ENCODE data around the gene SMARCE1. TPM values are rescaled to one million over a fixed set of nuclear protein-coding genes. Genes with fewer than 3 reads are reported as not detected.

The SMARCE1 gene
- total RNA-seq, result 55.7 and 57.5 TPM in 2 replicates

DNA sequence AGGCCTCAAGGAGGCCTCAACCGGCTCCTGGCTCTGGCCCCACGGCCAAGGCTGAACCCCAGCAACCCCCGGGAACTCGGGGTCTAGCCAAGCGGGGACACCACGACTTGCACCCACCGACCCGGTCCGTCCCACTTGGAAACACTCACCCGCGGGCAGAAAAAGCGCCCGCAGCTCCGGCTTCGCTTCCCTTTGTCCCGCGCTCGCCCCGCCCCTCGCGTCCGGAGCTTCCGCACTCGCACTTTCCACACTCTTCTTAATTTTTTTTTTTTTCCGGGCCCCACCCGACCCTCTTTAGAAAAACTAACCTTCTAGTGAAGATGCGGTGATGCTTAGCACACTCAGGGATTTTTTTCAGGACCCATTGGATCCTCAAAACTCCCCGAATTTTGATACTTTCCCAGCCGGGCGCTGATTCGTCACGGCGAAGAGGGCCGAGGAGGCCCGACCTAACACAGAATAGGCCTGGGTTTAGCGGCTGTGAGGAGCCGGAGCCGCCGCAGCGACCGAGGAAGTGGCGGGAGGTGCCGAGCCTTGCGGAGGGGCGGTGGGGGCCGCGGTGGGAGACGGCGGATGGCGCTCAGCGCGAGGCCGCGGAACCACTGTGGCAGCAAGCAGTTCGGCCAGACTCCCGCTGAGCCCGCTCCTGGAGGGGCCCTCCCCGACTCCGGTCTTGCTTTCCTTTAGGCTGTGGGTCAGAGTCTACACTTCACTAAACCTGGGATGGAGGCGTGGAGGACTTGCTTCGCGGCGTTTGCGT is at the start of gene SMARCE1:
TSS of gene SMARCE1 (minus strand) at position 195 of the 760 bp plus-strand sequence. CDS start 2,016 bp downstream, outside the sequence.

DNA sequence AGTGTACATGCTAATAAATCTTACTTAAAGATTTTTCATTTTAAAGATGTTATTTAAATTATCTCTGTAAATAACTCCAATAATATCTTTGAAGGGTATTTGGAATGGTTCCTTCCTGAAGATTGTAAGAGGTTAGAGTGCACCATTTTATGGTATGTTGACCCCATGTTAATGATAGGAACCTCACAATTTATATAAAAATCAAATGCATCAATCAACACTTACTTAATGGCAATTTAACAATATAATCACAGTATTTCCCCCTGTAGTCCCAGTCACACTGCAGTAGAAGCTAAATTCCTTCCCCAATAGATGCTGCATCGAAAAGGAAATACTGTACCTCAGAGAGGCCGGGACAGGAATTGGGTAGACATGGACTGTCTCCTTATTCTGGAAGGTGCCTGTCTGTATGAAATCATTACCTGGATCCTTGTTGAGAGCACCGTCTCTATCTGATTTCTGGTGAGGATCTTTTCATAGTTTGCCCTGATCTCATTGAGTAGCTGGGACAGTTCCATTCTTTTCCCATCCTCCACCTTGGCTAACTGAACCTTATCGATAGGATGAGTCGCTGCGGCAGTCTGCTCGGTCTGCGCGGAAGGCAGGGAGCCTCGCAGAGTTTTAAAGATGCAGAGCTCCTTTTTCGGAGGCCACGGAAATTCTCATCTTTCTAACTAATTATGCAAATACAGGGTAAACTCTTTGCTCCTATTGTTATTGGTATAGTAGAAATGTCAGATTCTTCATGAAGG is 17.1 kb upstream of the SMARCE1 start, which contains the start of gene KRT222:
TSS of gene KRT222 (minus strand) at position 596 of the 752 bp plus-strand sequence. CDS start at position 518, 78 bp downstream.

Other genes with a start within 250 kb of the SMARCE1 start
- 1.9 and 8.2 TPM in 2 replicates for gene TOP2A, start 229.9 kb downstream of the SMARCE1 start, total RNA-seq
- 18.6 and 29.2 TPM in 2 replicates for gene IGFBP4, start 204.4 kb downstream of the SMARCE1 start, total RNA-seq
- 34.2 and 56.5 TPM in 2 replicates for gene TNS4, start 146.2 kb downstream of the SMARCE1 start, total RNA-seq
- gene CCR7, start 82.3 kb downstream of the SMARCE1 start, total RNA-seq, result not detected in 2 replicates
- gene KRT222, start 17.4 kb upstream of the SMARCE1 start, total RNA-seq, result not detected in 2 replicates
- 0.21 TPM in 1 of 2 replicates, not detected in the other for gene KRT24, start 55.9 kb upstream of the SMARCE1 start, total RNA-seq
- gene KRT25, start 107.5 kb upstream of the SMARCE1 start, total RNA-seq, result not detected in 2 replicates
- gene KRT26, start 124.4 kb upstream of the SMARCE1 start, total RNA-seq, result not detected in 2 replicates
- gene KRT27, start 134.7 kb upstream of the SMARCE1 start, total RNA-seq, result not detected in 2 replicates
- not detected in 2 replicates for gene KRT28, start 152.1 kb upstream of the SMARCE1 start, total RNA-seq
- 2.3 and 2.9 TPM in 2 replicates for gene KRT10, start 174.8 kb upstream of the SMARCE1 start, total RNA-seq
- gene KRT12, start 219.4 kb upstream of the SMARCE1 start, total RNA-seq, result not detected in 2 replicates
- not detected in 2 replicates for gene KRT20, start 237.4 kb upstream of the SMARCE1 start, total RNA-seq